Esophagus muscularis mucosa (tissue), 4 donors: ENCODE results near the gene HCCS. TPM values are rescaled to one million over a fixed set of nuclear protein-coding genes. Genes with fewer than 3 reads are reported as not detected.

Experiments
- DNase-seq: peaks from one replicate; pipeline ENCODE4 v3.0.0-alpha.2; 2017; ENCODE audit errors: extremely low spot score
- H3K27ac ChIP-seq, 4 donors: fragments of 200-600 bp; sonication (generic); replicated peaks in 1 of 4; 1 replicate in 3 of 4; 2 replicates in 1 of 4; pipeline ENCODE4 v1.5.1; 2016 to 2019; ENCODE audit warnings: mild to moderate bottlenecking in 1 of 4
- H3K27me3 ChIP-seq, 4 donors: fragments of 200-600 bp; sonication (generic); one replicate each; pipeline versions ENCODE4 v1.5.1 to v1.6.0; 2016 to 2019
- H3K36me3 ChIP-seq, 4 donors: fragments of 200-600 bp; sonication (generic); one replicate each; pipeline ENCODE4 v1.5.1; 2016 to 2019
- H3K4me1 ChIP-seq, 4 donors: fragments of 200-600 bp; sonication (generic); one replicate each; pipeline ENCODE4 v1.5.1; 2016 to 2019
- H3K4me3 ChIP-seq, 4 donors: fragments of 200-600 bp; sonication (generic); 1 replicate in 2 of 4; 2 replicates in 2 of 4; pipeline ENCODE4 v1.5.1; 2016 to 2019; ENCODE audit warnings: mild to moderate bottlenecking in 4 of 4, moderate library complexity in 1 of 4
- H3K9me3 ChIP-seq, 4 donors: fragments of 200-600 bp; sonication (generic); 1 replicate in 3 of 4; 2 replicates in 1 of 4; pipeline ENCODE4 v1.5.1; 2016 to 2019
- CTCF ChIP-seq, 3 experiments: fragments of 200-600 bp in 2 of 3; fragments of 450-650 bp in 1 of 3; sonication (generic) in 2 of 3; IDR thresholded peaks; one replicate each; pipeline ENCODE4 v1.5.1; 2017 to 2019; ENCODE audit warnings: antibody characterized with exemption in 3 of 3, mild to moderate bottlenecking in 2 of 3, moderate library complexity in 1 of 3
- EP300 ChIP-seq: sonication (generic); formaldehyde crosslinking; IDR thresholded peaks from one replicate; pipeline ENCODE4 v1.6.1; 2017; ENCODE audit warnings: antibody characterized with exemption
- POLR2A ChIP-seq: fragments of 450-650 bp; IDR thresholded peaks from one replicate; pipeline ENCODE4 v1.6.1; 2017; ENCODE audit warnings: antibody characterized with exemption, moderate library complexity, mild to moderate bottlenecking, low read depth
- POLR2AphosphoS5 ChIP-seq, 2 donors: sonication (generic); formaldehyde crosslinking; IDR thresholded peaks; one replicate each; pipeline ENCODE4 v1.6.1; 2017; ENCODE audit warnings: antibody characterized with exemption in 2 of 2
- WGBS: methylation state at CpG from one replicate; pipeline ENCODE4 v1.1.5; 2018; 5-methylcytosine and 5-hydroxymethylcytosine counted together
- intact Hi-C: fragments of 100-400 bp; cut with DNase I; formaldehyde crosslinking; loops from one replicate; pipeline ENCODE4 v1.15.1; 2023
- total RNA-seq, 4 donors: library from RNA; depleted of rRNA; stranded (reverse); fragments of >200 nt; gene quantifications; one replicate each; pipeline versions ENCODE4 v1.1.0 to v1.2.1, GENCODE V29; 2016

The HCCS gene
- total RNA-seq, 4 donors from 2014 or later, result 17.7 to 24.2 (median 22.0) TPM

GRCh38 chrX:11105080-11105479, 6.1 kb upstream of the HCCS start:
- peaks cover 0 to 22% (median 13%) of the 10 kb centered on the region in 4 donors for H3K4me1 ChIP-seq
- no peak overlapping the region for H3K27ac ChIP-seq

DNA sequence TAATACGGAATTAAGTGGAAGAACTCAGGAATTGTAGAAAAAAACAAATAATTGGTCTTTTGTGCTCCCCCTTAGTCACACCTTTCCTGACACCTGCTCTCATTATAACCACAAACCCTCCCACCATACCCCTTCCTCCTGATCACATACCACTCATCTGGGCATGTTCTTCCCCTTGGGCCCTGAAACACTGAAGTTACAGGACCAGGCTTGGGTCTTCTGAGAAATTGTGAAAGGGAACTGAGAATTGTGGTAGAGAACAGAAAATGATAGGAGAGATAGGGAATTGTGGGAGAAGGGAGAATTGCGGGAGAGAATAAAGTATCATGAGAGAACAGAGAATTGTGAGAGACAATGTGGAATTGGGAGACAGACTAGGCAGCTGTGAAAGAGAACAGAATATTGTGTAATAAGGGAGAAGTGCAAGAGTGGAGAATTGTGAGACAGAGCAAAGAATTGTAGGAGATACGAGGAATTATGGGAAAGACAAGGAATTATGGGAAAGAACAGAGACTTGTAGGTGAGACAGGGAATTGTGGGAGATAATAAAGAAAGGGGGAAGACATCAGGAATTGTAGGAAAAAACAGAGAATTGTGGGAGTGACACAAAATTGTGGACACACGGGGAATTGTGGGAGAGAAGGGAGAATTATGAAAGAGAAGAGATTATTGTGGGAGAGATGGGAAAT, 2.7 kb upstream of the HCCS start:
- WGBS, result 84% methylated on average over 4 of the region's 4 CpGs

More at GRCh38 chrX:11105080-11105479, 6.1 kb upstream of the HCCS start:
- Histone ChIP-seq H3K4me3 (no peak overlapping the region), H3K9me3 (no peaks in the 10 kb centered on the region), H3K36me3 (no peaks in the 10 kb centered on the region), H3K27me3 (no peaks in the 10 kb centered on the region)
- TF ChIP-seq EP300 (no peak), POLR2A (no peak), CTCF (IDR thresholded peaks at IDR 0.05) (no peak), POLR2AphosphoS5 (IDR thresholded peaks at IDR 0.05) (no peak)
- intact Hi-C loops, result loop anchor here (10.0 kb wide), 1 partner anchor 910 kb away; no protein-coding TSS in a partner anchor
- DNase-seq, result no peak
- WGBS, result 79% methylated on average over 4 of the region's 4 CpGs

GRCh38 chrX:11109968-11110367, 1.2 kb upstream of the HCCS start:
- Histone ChIP-seq H3K4me3 (no peak overlapping the region), H3K27ac (no peak overlapping the region), H3K4me1 (peaks cover 20 to 28% (median 25%) of the 10 kb centered on the region in 4 donors), H3K9me3 (no peaks in the 10 kb centered on the region), H3K27me3 (no peaks in the 10 kb centered on the region), H3K36me3 (peaks cover 0 to 10% (median 6%) of the 10 kb centered on the region in 4 donors)
- TF ChIP-seq CTCF (IDR thresholded peaks at IDR 0.05) (no peak), EP300 (no peak), POLR2A (no peak), POLR2AphosphoS5 (IDR thresholded peaks at IDR 0.05) (no peak)
- intact Hi-C loops, result loop anchor here (10.0 kb wide), 1 partner anchor 915 kb away; no protein-coding TSS in a partner anchor
- DNase-seq, result no peak
- WGBS, result 92% methylated on average over 2 of the region's 2 CpGs

More for the DNA sequence above, 2.7 kb upstream of the HCCS start:
- TF ChIP-seq POLR2A (no peak), POLR2AphosphoS5 (IDR thresholded peaks at IDR 0.05) (no peak), CTCF (IDR thresholded peaks at IDR 0.05) (no peak), EP300 (no peak)
- no peaks in the 10 kb centered on the region for H3K9me3 ChIP-seq
- H3K4me1 ChIP-seq, result peaks cover 15 to 18% (median 17%) of the 10 kb centered on the region in 4 donors
- no peaks in the 10 kb centered on the region for H3K27me3 ChIP-seq
- no peak overlapping the region for H3K27ac ChIP-seq
- intact Hi-C loops, result loop anchor here (10.0 kb wide), 1 partner anchor 914 kb away; no protein-coding TSS in a partner anchor
- H3K36me3 ChIP-seq, result no peaks in the 10 kb centered on the region
- H3K4me3 ChIP-seq, result no peak overlapping the region
- no peak for DNase-seq

DNA sequence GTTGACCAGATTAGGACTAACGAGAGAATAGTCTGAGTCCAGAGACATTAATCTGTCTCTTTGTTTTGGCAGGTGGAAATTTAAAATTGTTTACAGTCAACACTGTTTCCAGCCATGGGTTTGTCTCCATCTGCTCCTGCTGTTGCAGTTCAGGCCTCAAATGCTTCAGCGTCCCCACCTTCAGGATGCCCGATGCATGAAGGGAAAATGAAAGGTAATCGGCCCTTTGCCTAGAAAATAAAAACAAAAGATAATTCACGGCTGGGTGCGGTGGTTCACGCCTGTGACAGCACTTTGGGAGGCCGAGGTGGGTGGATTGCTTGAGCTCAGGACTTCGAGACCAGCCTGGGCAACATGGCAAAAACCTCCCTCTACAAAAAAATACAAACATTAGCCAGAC, 815 bp downstream of the HCCS start:
- 59% methylated on average over 9 of the region's 9 CpGs for WGBS
- peak overlapping the region; percentile 79 to 88 (median 84) for H3K27ac ChIP-seq
- intact Hi-C loops, result no loop called here
- H3K36me3 ChIP-seq, result peaks cover 7 to 30% (median 25%) of the 10 kb centered on the region in 4 donors
- peak overlapping the region; percentile 62 to 75 (median 70) for H3K4me3 ChIP-seq
- H3K27me3 ChIP-seq, result no peaks in the 10 kb centered on the region
- H3K9me3 ChIP-seq, result no peaks in the 10 kb centered on the region
- peaks cover 20 to 28% (median 25%) of the 10 kb centered on the region in 4 donors for H3K4me1 ChIP-seq
- TF ChIP-seq EP300, result no peak
- TF ChIP-seq POLR2A, result no peak
- TF ChIP-seq POLR2AphosphoS5 (IDR thresholded peaks at IDR 0.05), result no peak
- no peak for TF ChIP-seq CTCF (IDR thresholded peaks at IDR 0.05)
- DNase-seq, result no peak
